Neural crest cell (in vitro differentiated cells): ENCODE data around the gene ARHGAP33. TPM values are rescaled to one million over a fixed set of nuclear protein-coding genes. Genes with fewer than 3 reads are reported as not detected.

ENCODE experiments used
- DNase-seq: peaks from one replicate; pipeline ENCODE4 v3.0.0; 2021; ENCODE audit warnings: low read depth, mixed read lengths, low spot score
- H3K27ac Mint-ChIP-seq: one replicate; pipeline ENCODE4 v1.8.0; 2021; ENCODE audit warnings: mild to moderate bottlenecking, mixed read lengths; ENCODE audit not compliant: unreplicated experiment
- H3K27me3 Mint-ChIP-seq: 2 replicates; pipeline ENCODE4 v1.8.0; 2021; ENCODE audit warnings: low read depth, mild to moderate bottlenecking, mixed read lengths
- H3K36me3 Mint-ChIP-seq: 2 replicates; pipeline ENCODE4 v1.8.0; 2021; ENCODE audit warnings: low read depth, mild to moderate bottlenecking, mixed read lengths
- H3K4me1 Mint-ChIP-seq: 2 replicates; pipeline ENCODE4 v1.8.0; 2021; ENCODE audit warnings: mixed read lengths
- H3K4me3 Mint-ChIP-seq: one replicate; pipeline ENCODE4 v1.8.0; 2021; ENCODE audit warnings: mild to moderate bottlenecking, mixed read lengths
- H3K9me3 Mint-ChIP-seq: 2 replicates; pipeline ENCODE4 v1.8.0; 2021; ENCODE audit warnings: mixed read lengths
- total RNA-seq: library from RNA; stranded (reverse); gene quantifications from 2 replicates; pipeline ENCODE4 v1.2.1, GENCODE V29; 2021
- TF ChIP-seq, protein P1 (sequence below): fragments of 200-600 bp; sonication (generic); conservative IDR thresholded peaks from 2 replicates; pipeline ENCODE4 v1.5.0; 2021; ENCODE audit warnings: antibody characterized with exemption, mild to moderate bottlenecking

The ARHGAP33 gene
- total RNA-seq, 1 donor from 2014 or later: 110 TPM

DNA sequence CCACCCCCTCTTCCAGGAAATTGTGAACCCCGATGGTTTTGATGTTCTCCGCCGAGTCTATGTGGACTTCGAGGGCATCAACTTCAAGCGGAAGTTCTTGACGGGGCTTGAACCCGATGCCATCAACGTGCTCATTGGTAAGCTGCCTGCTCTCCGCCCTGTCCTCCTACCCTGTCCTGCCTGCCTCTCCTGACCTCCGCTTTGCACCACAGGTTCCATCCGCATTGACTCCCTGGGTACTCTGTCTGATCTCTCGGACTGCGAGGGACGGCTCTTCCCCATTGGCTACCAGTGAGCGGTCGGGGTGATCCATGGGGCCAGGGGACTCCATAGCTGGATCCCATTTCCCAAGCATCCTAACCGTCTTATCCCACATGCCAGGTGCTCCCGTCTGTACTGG lies 45.0 kb upstream of the ARHGAP33 start:
- Mint-ChIP-seq H3K36me3 (peaks cover 16% of the 10 kb centered on the region), H3K27me3 (no peaks in the 10 kb centered on the region), H3K9me3 (no peaks in the 10 kb centered on the region), H3K27ac (no peak overlapping the region), H3K4me1 (no peaks in the 10 kb centered on the region), H3K4me3 (no peak overlapping the region)
- TF ChIP-seq, protein P1, sequence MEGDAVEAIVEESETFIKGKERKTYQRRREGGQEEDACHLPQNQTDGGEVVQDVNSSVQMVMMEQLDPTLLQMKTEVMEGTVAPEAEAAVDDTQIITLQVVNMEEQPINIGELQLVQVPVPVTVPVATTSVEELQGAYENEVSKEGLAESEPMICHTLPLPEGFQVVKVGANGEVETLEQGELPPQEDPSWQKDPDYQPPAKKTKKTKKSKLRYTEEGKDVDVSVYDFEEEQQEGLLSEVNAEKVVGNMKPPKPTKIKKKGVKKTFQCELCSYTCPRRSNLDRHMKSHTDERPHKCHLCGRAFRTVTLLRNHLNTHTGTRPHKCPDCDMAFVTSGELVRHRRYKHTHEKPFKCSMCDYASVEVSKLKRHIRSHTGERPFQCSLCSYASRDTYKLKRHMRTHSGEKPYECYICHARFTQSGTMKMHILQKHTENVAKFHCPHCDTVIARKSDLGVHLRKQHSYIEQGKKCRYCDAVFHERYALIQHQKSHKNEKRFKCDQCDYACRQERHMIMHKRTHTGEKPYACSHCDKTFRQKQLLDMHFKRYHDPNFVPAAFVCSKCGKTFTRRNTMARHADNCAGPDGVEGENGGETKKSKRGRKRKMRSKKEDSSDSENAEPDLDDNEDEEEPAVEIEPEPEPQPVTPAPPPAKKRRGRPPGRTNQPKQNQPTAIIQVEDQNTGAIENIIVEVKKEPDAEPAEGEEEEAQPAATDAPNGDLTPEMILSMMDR: no peak
- no peak for DNase-seq

GRCh38 chr19:35731353-35731752 lies 44.0 kb upstream of the ARHGAP33 start:
- Mint-ChIP-seq H3K9me3 (no peaks in the 10 kb centered on the region), H3K4me1 (no peaks in the 10 kb centered on the region), H3K4me3 (peak overlapping the region; percentile 32), H3K36me3 (peaks cover 16% of the 10 kb centered on the region), H3K27ac (no peak overlapping the region), H3K27me3 (no peaks in the 10 kb centered on the region)
- TF ChIP-seq, protein P1: no peak
- DNase-seq: no peak

DNA sequence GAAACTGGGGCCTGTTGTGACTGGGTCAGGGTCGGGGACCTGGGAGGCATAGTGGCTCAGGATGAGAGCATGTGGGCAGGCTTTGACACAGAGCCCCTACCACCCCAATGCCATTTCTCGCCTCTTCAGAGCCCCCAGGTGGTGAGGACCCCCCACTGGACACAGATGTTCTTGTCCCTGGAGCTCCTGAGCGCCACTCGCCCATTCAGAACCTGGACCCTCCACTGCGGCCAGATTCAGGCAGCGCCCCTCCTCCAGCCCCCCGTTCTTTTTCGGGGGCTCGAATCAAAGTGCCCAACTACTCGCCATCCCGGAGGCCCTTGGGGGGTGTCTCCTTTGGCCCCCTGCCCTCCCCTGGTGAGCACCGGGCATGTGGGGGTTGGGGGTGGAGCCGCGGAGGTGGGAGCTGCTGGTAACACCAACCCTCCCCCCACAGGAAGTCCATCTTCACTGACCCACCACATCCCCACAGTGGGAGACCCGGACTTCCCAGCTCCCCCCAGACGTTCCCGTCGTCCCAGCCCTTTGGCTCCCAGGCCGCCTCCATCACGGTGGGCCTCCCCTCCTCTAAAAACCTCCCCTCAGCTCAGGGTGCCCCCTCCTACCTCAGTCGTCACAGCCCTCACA lies 43.5 kb upstream of the ARHGAP33 start:
- Mint-ChIP-seq H3K4me3 (no peak overlapping the region), H3K27ac (no peak overlapping the region), H3K9me3 (no peaks in the 10 kb centered on the region), H3K4me1 (no peaks in the 10 kb centered on the region), H3K27me3 (no peaks in the 10 kb centered on the region), H3K36me3 (peaks cover 16% of the 10 kb centered on the region)
- TF ChIP-seq, protein P1: no peak
- no peak for DNase-seq

DNA sequence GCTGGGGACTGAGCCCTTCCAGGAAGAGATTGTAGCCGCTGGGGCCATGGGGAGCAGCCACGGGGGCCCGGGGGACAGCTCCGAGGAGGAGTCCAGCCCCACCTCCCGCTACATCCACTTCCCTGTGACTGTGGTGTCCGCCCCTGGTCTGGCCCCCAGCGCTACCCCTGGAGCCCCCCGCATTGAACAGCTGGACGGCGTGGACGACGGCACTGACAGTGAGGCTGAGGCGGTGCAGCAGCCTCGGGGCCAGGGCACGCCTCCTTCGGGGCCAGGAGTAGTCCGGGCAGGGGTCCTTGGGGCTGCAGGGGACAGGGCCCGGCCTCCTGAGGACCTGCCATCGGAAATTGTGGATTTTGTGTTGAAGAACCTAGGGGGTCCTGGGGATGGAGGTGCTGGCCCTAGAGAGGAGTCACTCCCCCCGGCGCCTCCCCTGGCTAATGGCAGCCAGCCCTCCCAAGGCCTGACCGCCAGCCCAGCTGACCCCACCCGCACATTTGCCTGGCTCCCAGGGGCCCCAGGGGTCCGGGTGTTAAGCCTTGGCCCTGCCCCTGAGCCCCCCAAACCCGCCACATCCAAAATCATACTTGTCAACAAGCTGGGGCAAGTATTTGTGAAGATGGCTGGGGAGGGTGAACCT lies 42.7 kb upstream of the ARHGAP33 start:
- TF ChIP-seq, protein P1: no peak
- Mint-ChIP-seq H3K36me3 (peaks cover 13% of the 10 kb centered on the region), H3K4me1 (no peaks in the 10 kb centered on the region), H3K27me3 (no peaks in the 10 kb centered on the region), H3K9me3 (no peaks in the 10 kb centered on the region), H3K27ac (no peak overlapping the region), H3K4me3 (no peak overlapping the region)
- no peak for DNase-seq

DNA sequence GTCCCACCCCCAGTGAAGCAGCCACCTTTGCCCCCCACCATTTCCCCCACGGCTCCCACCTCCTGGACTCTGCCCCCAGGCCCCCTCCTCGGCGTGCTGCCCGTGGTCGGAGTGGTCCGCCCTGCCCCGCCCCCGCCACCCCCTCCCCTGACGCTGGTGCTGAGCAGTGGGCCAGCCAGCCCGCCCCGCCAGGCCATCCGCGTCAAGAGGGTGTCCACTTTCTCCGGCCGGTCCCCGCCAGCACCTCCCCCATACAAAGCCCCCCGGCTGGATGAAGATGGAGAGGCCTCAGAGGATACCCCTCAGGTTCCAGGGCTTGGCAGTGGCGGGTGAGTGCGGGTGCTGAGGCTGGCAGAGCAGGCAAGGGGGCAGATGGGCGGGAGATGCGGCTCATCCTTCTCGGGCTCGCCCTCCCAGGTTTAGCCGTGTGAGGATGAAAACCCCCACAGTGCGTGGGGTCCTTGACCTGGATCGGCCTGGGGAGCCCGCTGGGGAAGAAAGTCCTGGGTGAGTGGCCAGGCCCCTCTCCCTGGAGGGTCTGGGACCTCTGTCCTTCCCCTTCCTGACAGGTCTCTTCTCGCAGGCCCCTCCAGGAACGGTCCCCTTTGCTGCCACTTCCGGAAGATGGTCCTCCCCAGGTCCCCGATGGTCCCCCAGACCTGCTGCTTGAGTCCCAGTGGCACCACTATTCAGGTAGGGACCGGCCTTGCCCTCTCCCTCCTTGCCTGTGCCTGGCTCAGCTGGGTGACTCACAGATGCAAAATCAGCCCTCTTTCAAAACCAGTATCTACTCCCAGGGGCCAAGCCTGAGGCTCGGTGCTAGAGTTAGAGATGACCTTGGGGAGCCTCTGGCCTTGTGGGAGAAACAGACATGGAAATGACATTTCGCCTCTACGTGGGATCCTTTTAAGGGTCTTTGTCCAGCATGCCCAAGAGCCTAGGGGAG lies 41.9 kb upstream of the ARHGAP33 start:
- TF ChIP-seq, protein P1: no peak
- Mint-ChIP-seq H3K36me3 (peaks cover 13% of the 10 kb centered on the region), H3K27me3 (no peaks in the 10 kb centered on the region), H3K4me3 (no peak overlapping the region), H3K9me3 (no peaks in the 10 kb centered on the region), H3K4me1 (no peaks in the 10 kb centered on the region), H3K27ac (no peak overlapping the region)
- DNase-seq: no peak
